WTC11 (cell line): ENCODE measurements around the gene GTF2I.
"Not testable (repeated sequence)": the region's sequence is repeated elsewhere in the genome, so short reads cannot be mapped to it uniquely, and the experiment has no call there.

ENCODE experiments used
- ATF2 ChIP-seq: sonication (generic); formaldehyde crosslinking; IDR thresholded peaks from 2 replicates; pipeline ENCODE4 v1.8.1; 2022; ENCODE audit warnings: low read depth, missing genetic modification reagents, borderline replicate concordance
- CTCF ChIP-seq: fragments of 200-600 bp; IDR thresholded peaks from 2 replicates; pipeline ENCODE4 v1.8.0; 2022; ENCODE audit warnings: antibody characterized with exemption
- IRF1 ChIP-seq: sonication (generic); formaldehyde crosslinking; IDR thresholded peaks from 2 replicates; pipeline ENCODE4 v1.8.0; 2023; ENCODE audit warnings: missing genetic modification reagents
- TF ChIP-seq, protein P1 (sequence below): sonication (generic); formaldehyde crosslinking; IDR thresholded peaks from 2 replicates; pipeline ENCODE4 v1.8.0; 2023; ENCODE audit warnings: missing genetic modification reagents, mild to moderate bottlenecking, borderline replicate concordance

- TF ChIP-seq ATF2 (CRISPR knock-in tag); IRF1; CTCF: not testable (repeated sequence)
- TF ChIP-seq, protein P1, sequence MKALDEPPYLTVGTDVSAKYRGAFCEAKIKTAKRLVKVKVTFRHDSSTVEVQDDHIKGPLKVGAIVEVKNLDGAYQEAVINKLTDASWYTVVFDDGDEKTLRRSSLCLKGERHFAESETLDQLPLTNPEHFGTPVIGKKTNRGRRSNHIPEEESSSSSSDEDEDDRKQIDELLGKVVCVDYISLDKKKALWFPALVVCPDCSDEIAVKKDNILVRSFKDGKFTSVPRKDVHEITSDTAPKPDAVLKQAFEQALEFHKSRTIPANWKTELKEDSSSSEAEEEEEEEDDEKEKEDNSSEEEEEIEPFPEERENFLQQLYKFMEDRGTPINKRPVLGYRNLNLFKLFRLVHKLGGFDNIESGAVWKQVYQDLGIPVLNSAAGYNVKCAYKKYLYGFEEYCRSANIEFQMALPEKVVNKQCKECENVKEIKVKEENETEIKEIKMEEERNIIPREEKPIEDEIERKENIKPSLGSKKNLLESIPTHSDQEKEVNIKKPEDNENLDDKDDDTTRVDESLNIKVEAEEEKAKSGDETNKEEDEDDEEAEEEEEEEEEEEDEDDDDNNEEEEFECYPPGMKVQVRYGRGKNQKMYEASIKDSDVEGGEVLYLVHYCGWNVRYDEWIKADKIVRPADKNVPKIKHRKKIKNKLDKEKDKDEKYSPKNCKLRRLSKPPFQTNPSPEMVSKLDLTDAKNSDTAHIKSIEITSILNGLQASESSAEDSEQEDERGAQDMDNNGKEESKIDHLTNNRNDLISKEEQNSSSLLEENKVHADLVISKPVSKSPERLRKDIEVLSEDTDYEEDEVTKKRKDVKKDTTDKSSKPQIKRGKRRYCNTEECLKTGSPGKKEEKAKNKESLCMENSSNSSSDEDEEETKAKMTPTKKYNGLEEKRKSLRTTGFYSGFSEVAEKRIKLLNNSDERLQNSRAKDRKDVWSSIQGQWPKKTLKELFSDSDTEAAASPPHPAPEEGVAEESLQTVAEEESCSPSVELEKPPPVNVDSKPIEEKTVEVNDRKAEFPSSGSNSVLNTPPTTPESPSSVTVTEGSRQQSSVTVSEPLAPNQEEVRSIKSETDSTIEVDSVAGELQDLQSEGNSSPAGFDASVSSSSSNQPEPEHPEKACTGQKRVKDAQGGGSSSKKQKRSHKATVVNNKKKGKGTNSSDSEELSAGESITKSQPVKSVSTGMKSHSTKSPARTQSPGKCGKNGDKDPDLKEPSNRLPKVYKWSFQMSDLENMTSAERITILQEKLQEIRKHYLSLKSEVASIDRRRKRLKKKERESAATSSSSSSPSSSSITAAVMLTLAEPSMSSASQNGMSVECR (CRISPR knock-in tag) = not testable (repeated sequence)
Measured at GRCh38 chr7:74770062-74770461, 112.5 kb downstream of the GTF2I start.
